ENCODE results near the gene RAP1GAP2.
"Not testable (repeated sequence)": the region's sequence is repeated elsewhere in the genome, so short reads cannot be mapped to it uniquely, and the experiment has no call there.

Gene RAP1GAP2

DNA sequence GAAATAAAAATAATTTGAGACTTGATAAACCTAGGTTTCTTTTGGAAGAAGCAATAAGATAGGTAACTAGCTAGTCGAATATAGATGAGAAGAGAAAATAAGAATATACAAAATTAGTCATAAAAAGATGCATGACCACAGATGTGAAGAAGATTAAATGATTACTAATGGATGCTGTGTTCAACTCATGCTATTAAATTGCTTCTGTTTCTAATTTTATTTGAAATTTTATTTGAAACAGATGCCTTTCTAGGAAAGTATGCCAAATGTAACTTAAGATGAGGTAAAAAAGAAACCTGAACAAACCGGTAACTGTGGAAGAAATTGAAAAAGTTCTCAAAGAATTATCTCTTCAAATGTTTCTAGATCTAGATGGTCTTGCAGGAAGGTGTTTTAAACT, 175.6 kb downstream of the RAP1GAP2 start:
- DNase-seq (ENCODE audit: low spot score), result no peak

DNA sequence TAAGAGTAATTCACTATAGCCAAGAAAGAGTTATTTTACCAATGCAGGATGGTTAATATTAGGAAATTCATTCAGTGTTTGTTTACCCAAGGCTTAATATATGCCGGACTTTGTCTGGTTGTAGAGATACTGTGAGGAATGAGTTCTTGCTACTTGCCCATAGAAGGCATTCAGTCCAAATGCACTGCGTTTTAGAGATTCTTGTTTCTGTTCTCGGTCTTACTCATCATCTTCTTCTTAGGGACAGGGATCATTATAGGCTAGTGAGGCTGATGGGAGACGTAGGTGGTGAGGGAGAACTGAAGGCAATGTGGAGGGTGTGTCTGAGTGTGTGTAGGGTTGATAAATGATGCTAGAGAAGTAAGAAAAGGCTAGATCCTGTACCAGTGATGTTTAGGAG, 176.5 kb downstream of the RAP1GAP2 start:
- DNase-seq (ENCODE audit: low spot score), result no peak

DNA sequence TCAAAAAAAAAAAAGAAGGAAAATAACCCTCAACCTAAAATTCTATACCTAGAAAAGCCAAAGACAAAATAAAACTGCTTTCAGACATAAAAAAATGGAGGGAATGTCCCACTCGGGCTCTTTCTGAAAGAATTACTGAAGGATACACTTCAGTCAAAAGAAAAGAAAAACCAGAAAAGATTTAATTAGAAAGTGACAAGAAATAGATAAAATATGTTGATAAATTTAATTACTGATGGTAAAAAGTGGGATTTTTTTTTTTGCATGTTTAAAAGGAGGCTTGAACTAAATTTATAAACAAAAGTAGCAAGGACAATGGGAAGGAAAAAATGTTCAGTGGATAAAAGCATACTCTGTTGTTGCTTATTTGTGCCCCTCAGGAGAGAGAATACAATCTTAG, 178.1 kb downstream of the RAP1GAP2 start:
- DNase-seq (ENCODE audit: low spot score), result no peak

DNA sequence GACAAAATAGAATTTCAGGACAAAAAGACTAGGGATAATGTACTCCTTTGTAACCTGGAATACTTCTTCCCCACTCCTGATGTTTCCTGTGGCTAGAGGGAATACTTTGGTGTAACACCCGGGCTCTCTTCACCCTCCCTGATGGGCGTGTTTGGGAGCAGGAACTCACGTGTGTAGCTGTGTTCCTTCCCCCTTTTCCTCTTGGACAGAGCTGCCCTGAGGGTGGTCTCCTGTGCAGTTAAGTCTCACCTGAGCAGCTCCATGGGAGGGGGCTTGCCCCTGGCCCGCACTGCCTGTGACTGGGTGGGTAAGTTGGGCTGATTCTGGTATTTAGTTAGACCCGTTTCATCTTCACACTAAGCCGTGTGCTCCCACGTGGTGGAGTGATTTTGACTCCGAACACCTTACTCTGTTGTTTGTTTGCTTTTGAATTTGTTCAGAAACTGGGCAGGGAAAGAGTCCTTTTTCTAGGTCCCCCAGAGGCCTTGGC, 179.3 kb downstream of the RAP1GAP2 start:
- DNase-seq (ENCODE audit: low spot score), result peak; percentile 82

DNA sequence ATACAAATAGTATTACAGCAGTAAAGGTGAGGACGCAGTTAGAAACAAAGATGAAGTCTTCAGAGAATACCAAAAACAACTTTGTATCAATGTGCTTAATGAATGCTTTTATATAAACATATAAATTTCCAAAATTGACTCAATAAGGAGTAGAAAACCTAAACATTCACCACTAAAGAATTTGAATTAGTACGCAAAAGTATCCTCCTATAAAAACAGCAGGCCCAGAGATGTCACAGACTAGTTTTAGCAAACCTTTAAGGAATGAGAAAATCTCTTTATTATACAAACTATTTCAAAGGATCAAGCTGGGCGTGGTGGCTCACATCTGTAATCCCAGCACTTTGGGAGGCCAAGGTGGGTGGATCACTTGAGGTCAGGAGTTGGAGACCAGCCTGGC, 180.9 kb downstream of the RAP1GAP2 start:
- DNase-seq (ENCODE audit: low spot score), result no peak

DNA sequence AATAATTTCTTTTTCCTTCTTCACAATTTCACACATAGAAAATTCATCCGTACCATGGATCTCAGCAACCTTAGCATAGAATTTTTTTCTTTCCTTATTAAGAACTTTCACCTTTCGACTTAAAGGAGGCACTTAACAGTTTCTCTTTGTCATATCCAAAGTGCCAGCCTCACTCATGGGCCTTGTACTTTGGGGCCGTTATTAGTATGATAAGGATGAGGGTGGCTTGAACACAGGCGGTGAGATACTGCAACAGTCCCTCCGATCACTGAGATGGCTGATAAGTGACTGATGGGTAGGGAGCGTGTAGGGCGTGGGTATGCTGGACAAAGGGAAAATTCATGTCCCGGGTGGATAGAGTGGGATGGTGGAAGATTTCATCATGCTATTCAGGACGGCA, 181.9 kb downstream of the RAP1GAP2 start:
- no peak for DNase-seq (ENCODE audit: low spot score)

DNA sequence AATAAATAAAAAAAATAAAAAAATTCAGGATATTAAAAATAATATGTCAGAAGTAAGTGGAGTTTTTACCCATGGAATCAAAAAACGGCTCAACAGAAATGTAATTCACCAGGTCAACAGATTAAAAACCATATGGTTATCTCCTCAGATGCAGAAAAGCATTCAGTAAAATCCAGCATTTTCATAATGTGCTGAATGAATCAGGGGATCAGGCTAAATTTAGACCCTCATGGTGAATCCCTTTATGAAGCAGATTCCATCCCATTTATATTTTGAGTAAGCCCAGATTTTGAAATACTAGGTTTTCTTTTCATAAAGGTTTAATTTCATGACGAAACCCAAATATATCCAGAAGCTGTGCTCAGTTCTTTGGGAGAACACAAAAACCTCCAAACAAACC, 182.8 kb downstream of the RAP1GAP2 start:
- DNase-seq (ENCODE audit: low spot score), result no peak

DNA sequence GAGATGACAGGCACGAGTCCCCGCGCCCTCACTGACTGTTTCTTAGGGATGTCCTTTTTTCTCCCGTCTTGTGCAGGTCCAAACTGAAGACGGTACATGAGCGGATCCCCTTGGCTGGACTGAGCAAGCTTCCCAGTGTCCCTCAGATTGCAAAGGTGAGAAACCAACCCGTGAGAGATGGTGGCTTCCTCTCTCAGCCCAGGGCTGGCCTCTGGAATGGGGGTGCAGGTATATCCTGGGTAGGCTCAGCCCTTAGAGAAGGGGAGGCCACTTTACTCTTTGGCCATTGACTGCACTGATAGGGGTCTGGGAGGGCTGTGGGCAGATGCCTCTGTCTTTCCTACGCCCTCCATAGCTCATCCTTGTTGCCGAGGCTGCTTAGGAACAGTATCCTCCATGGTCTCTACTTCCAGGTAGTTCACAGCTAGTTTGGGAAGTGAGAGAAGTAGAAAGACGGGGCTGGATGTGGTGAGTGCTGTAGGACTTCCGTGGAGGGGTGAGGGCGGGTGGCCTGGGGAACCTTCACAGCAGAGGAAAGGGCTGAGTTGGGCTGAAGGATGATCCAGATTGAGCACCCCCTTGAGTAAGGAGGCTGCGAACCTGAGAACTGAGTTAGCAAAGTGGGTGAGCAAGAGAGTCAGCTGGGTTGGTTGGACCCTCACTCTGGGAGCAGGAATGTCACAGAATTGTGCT, 184.1 kb downstream of the RAP1GAP2 start:
- no peak for DNase-seq (ENCODE audit: low spot score)

DNA sequence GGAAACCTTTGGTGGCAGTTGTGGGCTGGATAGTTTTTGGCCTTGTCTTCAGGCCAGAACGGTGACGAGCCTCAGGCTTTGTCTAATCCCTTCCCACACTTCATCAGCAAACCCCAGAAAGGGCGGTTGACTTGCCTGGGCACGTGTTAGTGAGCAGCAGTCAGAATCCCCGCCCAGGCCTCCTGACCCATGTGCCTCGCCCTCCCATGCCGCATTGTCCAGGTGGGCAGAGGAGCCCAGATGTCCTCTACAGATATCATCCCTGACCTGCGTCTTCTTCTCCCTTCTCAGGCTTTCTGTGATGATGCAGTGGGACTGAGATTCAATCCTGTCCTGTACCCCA, 184.6 kb downstream of the RAP1GAP2 start:
- DNase-seq (ENCODE audit: low spot score), result no peak

DNA sequence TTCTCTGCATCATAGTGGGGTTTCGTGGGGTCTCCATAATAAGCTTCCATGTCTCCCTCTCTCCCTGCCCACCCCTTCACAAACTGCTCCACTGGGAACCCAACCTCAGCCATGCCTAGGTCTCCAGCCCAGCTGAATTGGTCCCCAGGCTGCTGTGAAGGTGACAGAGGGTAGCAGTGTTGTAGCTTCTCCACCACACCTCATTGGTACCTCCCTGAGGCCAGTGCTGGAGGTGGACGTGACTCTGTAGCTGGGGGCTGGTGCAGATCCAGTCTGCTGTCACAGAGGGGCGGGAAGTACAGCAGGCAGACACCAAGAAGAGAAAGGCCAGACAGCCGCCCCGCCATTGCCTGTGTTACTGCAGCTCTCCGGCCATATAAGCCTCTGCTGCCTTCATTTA, 185.1 kb downstream of the RAP1GAP2 start:
- no peak for DNase-seq (ENCODE audit: low spot score)

DNA sequence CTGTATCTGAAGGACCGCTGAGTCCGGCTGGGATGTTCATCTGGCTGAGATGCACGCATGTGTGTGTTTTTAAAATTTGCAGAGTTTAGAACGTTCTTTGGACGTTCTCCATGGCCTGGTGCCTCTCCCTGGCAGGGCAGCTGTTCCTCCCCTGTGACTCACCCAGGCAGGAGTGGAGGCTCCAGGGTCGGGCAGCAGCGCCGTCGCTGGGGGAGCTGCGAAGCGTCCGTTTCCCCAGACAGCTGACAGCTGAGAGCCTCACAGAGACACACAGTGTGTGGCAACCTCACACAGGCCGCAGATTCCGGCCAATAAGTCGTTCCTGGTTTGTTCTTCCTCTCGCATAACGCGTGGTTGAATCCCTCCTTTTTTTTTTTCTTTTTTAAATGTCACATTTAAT, 186.6 kb downstream of the RAP1GAP2 start:
- DNase-seq (ENCODE audit: low spot score), result no peak

DNA sequence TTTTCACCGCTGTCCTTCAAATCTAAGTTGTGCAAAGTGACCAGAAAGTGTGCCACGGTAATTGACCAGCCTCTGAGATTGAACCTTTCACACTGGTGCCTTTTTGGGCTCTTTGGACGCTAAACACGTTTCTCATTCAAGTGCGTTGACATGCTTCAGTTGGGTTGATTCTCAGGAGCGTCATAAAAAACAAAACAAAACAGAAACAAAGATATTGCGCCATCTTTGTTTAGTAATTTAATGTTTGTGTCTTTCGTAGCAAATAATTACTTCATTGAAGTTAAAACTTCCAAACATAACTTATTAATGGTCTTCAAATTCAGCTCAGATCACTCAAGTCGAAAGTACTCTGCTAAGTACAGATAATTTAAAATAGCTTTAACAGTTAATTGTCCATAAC, 187.0 kb downstream of the RAP1GAP2 start:
- DNase-seq (ENCODE audit: low spot score), result no peak

DNA sequence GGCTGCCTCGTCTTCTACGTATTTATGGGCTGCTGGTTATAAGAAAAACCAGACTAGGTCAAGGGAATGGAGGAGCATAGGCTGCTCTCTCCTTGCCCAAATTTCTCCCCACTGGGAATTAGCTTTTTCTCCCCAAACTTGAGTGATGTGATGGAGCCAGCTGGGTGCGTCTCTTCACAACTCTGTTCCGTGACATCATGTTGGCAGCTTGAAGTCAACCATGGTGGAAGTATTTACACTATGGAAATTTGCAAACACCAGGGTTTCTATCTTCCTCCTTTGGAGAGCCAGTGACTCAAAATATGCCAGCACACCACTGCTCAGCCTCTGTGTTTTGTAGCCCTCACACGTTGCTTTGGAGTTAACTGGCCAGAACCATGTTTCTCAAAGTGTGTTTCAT, 189.1 kb downstream of the RAP1GAP2 start:
- no peak for DNase-seq (ENCODE audit: low spot score)

DNA sequence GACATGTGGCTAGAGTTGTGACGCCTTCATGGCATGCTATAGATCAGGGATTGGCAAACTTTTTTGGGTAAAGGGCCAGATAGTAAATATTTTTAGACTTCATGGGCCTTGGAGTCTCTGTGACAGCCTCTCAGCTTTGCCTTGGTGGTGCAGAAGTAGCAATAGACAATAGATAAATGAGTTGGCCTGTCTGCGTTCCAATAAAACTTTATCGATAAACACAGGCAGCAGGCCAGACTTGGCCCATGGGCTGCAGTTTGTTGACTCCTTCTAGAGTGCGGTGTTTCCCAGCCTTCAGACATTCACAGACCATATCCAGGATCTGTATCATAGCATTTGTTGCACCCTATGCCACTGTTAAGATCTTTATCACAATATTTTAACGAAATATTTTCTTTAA, 190.7 kb downstream of the RAP1GAP2 start:
- DNase-seq (ENCODE audit: low spot score), result no peak

DNA sequence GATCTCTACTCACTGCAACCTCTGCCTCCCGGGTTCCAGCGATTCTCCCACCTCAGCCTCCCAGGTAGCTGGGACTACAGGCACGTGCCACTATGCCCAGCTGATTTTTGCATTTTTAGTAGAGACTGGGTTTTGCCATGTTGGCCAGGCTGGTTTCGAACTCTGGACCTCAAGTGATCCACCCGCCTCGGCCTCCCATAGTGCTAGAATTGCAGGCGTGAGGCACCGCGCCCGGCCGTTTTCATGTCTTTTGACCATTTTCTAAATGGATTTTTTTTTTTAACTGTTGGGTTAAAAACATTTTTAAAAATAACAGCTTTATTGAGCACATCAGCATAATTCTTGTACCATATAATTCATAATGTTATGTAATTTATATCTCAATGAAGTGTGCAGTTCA, 193.2 kb downstream of the RAP1GAP2 start:
- not testable (repeated sequence) for DNase-seq (ENCODE audit: low spot score)

DNA sequence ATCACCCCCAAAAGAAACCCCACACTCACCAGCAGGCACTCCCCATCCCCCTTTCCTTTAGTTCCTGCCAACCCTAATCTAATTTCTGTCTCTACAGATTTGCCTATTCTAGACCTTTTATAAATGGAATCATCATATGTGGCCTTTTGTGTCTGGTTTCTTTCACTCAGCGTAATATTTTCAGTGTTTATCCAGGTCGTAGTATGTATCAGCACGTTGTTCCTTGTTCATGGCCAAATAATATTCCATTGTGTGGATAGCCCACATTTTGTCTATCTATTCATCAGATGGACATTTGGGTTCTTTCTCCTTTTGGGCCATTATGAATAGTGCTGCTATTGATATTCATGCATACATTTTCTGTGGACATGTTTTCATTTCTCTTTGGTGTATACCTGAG, 193.6 kb downstream of the RAP1GAP2 start:
- DNase-seq (ENCODE audit: low spot score), result no peak

DNA sequence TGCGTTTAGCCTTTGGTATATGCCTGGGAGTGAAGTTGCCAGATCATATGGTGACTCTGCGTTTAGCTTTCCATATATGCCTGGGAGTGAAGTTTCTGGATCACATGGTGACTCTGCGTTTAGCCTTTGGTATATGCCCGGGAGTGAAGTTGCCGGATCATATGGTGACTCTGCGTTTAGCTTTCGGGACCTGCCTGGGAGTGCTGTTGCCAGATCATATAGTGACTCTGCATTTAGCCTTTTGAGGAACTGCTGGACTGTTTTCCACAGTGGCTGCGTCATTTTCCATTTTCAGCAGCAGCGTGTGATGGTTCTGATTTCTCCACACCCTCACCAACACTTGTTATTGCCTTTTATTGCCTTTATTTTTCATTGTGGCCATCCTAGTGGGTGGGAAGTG, 194.2 kb downstream of the RAP1GAP2 start:
- DNase-seq (ENCODE audit: low spot score), result no peak

DNA sequence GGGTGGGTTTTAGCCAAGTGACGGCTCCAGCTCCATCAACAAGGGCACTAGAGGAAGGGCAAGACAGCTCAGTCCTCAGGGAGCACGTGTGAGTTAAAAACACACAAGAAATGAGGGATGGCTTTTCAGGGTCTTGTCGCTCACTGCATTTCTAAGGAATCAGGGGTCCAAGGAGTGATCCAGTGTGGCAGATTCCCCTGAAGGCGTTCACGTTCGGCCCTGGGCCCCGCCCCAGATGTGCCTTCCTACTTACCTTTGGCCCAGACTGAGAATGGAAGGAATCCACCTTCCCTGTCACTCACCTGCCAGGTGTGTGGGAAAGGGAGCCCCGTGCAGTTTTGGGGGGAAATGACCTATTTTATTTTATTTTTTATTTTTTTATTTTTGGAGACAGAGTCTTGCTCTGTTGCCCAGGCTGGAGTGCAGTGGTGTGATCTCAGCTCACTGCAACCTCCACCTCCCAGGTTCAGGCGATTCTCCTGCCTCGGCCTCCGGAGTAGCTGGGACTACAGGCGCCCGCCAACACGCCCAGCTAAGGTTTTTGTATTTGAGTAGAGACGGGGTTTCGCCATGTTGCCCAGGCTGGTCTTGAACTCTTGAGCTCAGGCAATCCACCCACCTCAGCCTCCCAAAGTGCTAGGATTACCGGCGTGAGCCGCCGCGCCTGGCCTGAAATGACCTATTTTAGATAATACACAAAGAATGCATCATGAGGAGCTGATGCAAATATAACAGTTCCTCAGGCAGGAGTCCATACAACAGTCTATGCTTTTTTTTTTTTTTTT, 195.3 kb downstream of the RAP1GAP2 start:
- DNase-seq (ENCODE audit: low spot score), result not testable (repeated sequence)

DNA sequence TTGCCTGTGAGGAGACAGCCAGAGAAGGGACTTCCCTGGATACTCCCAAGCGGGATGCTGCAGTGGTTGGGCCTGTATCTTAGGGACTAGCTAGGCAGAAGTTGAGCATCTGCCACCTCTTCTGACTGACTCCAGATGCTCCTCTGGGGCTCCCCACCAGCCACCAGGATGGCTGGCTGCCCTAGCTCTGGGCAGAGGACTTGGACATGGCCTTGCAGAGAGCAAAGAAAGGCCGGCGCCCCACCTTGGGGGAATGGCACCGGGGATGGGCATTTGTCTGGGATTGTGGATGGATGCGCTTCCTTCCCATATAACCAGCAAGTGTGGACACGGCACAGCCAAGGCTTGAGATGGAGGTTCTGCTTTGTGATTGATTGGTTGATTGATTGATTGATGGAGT, 198.2 kb downstream of the RAP1GAP2 start:
- no peak for DNase-seq (ENCODE audit: low spot score)

DNA sequence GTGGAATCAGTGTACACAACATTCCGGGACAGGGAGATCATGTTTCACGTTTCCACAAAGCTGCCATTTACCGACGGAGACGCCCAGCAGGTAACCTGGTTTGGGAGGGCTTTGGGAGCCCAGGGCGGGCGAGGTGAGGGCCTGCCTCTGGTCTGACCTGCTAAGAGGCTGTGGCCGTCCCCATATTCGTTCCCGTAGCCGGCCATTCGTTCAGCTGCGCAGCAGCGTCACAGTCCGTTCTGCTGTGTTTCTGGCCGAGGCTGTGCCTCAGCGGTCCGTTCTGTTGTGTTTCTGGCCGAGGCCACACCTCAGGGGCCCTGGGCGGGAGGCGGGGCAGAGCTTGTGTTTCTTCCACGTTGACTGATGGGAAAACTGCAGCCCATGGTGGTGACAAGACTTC, 199.1 kb downstream of the RAP1GAP2 start:
- no peak for DNase-seq (ENCODE audit: low spot score)

DNA sequence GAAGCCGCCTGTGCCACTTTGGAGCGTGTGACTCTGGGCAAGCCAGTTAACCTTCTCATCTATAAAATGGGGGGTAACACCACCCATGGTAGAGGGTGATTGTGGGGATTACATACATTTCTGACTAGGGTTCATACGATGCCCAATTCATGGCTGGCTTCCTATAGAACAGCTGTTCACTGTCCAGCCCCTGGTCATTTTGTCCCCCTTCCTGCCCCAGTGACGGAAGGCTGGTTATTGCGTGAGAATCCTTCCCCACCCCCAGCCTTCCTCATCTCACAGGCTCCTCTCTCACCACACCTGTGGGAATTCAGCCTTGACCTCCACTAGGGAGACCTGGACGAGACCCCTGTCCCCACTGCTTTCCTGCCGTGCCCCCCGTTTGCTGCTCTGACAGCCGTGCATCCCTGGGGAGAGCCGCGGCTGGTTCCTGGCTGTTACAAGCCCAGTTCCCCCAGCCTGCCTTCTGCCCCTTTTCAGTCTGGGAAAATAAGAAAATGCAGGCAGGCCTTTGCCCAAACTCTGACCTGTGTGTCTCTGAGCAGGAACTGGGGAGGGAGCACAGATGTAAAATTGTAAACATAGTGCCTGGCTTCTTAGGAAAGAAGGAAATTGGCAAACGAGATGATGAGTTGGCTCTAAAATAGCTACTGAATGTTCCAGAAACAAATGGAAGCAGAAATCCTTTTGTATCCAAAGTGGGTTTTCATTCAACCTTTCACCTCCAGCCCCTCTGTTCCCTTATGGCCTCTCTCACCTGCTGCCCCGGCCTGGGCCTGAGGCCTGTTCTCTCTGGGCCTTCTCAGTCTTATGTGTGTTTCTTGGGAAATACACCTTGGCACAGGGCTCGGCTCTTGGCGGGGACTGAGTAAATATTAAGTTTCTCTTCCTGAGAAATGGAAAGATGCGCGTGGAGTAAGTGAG, 199.9 kb downstream of the RAP1GAP2 start:
- no peak for DNase-seq (ENCODE audit: low spot score)

DNA sequence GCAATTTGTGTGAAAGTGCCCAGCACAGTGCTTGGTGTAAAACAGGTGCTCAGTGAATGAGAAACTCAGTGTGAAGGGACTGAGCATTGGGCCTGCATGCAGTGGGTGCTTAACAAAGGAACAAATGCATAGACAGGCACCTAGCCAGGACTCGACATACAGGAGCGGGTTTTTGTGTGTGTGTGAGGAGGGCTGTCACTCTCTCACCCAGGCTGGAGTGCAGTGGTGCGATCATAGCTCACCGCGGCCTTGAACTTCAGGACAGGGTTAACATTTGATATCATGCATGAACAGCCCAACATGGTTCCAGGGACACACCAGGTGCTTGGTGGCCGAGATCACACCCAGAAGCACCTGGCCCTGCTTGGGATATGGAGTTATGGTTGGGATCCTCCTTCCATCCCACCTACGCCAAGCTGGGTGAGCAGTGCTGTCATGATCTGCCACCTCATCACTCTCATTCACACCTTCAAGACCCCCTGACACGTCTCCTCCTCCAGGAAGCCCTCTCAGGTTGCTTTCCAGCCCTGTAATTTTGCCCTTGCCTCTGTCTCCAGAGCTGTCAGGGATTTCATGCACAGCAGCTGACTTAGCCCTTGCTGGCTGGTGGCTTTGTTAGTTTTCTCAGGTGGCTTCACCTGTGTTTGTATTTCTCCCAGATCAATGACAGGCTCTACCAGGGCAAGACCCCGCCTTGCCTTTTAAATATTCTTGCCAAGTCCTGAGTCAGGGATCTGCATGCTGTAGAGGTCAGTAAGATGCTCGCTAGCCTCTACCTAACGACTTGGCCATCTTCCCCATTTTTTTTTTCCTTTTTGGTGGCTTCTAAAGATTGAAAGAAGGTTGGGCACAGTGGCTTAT, 200.8 kb downstream of the RAP1GAP2 start:
- no peak for DNase-seq (ENCODE audit: low spot score)
